Limb (tissue), 2 donors: ENCODE data around the gene VPS37B.

Source experiments
- DNase-seq, 2 donors: peaks; one replicate each; pipeline ENCODE4 v3.0.0-alpha.2; 2016; ENCODE audit errors: extremely low spot score in 2 of 2

Gene VPS37B

GRCh38 chr12:122840580-122841513 lies 55.1 kb downstream of the VPS37B start:
- DNase-seq = no peak

GRCh38 chr12:122839907-122840554 lies 55.9 kb downstream of the VPS37B start:
- no peak for DNase-seq

DNA sequence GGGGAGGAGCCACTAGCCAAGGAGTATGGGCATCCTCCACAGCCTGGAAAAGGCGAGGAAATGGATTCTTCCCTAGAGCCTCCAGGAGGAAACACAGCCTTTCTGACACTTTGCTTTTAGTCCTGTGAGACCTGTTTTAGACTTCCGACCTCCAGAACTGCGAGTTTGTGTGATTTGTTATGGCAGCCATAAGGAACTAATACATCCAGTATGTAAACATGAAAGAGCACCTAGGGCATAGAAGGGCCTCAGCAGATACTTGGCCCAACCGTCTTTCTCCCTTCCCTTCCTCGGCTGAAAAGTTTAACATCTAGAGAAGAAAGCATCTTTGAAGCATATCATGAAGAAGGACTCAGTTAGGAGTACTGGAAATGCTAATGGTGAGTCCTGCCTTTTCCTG lies 57.1 kb downstream of the VPS37B start:
- no peak for DNase-seq

DNA sequence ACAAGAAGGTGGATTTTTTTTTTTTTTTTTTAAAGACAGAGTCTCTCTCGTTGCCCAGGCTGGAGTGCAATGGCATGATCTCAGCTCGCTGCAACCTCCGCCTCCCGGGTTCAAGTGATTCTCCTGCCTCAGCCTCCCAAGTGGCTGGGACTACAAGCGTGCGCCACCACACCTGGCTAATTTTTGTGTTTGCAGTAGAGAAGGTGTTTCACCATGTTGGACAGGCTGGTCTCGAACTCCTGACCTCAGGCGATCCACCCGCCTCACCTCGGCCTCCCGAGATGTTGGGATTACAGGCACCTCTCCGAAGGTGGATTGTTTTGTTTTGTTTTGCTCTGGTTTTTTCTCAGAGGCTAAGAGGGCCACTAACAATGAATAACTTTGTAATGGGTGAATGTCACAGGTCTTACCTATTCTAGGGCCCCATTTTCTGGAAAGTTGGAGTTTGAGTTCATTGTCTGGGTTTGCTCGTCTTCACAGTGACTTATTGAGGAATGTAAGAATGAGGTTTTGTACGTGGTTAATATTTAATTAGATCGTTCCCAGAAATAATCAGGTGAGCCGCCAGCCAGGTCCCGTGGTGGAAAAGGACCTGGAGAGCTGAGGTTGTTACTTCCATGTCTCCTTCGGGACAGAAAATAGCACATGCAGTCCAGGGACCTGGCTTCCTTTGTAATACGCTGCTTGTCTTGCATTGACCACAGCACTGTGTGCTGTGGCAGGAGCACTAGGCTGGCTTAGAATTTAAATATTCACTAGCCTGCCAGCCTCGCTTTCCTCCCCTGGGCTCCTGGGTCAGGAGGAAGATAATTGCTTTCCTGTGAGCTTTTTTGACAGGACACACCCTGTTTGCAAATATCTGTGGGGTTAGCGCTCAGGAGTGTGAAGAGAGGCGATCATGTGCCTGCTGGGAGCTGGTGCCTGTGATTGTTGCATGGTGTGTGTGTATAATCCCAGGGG lies 58.3 kb downstream of the VPS37B start:
- no peak for DNase-seq

- peak in 1 of 2 donors; percentile 58 for DNase-seq
Observed at GRCh38 chr12:122836027-122836921, 59.6 kb downstream of the VPS37B start.

DNA sequence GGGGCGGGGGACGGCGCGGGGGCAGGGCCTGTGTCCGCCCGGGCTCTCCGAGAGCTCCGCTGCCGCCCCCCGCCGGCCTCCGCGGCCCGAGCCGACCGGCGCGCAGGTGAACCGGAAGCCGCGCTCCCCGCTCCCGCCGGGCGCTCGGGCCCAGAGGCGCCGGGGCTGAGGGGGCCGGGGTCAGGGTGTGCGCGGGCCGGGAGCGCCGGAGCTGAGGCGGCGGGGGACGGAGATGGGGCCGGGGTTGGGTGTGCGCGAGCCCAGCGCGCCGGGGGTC lies 60.2 kb downstream of the VPS37B start:
- no peak for DNase-seq

DNA sequence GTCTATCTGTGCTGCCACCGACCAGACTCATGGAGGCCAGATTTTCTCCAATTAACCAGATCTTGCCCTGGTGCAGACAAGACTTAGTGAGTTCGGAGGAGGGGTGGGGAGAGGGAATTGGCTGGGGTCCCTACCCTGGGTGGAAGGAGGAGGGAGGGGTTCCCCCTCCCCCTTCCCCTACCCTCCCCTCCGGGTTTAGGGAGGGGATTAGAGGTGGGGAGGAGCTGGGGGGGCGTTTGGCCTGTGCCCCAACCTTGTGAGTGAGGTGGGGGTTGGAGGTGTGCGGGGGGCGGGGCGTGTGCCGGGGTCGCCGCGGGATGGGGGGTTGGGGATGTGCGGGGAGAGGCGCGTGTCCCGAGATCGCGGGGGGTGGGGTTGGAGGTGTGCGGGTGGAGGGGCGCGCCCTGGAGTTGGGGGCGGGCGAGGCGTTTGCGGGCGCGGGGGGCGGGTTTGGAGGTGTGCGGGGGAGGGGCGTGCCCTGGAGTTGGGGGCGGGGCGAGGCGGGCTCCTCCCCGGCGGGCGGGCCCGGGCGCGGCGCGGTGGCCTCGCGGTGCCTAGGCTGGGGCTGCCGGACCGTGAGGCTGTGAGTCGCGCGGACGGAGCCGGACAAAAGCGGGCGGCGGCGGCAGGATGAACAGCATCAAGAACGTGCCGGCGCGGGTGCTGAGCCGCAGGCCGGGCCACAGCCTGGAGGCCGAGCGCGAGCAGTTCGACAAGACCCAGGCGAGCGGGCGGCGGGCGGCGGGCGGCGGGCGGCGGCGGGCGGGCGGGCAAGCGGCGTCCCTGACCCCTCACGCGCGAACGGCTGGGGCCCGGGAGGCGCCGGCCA lies 60.8 kb downstream of the VPS37B start, which contains the start of gene HIP1R:
TSS of gene HIP1R (plus strand) at position 537 of the 829 bp plus-strand sequence. CDS start at position 631, 94 bp downstream.
- peak in 1 of 2 donors; percentile 83 for DNase-seq

DNA sequence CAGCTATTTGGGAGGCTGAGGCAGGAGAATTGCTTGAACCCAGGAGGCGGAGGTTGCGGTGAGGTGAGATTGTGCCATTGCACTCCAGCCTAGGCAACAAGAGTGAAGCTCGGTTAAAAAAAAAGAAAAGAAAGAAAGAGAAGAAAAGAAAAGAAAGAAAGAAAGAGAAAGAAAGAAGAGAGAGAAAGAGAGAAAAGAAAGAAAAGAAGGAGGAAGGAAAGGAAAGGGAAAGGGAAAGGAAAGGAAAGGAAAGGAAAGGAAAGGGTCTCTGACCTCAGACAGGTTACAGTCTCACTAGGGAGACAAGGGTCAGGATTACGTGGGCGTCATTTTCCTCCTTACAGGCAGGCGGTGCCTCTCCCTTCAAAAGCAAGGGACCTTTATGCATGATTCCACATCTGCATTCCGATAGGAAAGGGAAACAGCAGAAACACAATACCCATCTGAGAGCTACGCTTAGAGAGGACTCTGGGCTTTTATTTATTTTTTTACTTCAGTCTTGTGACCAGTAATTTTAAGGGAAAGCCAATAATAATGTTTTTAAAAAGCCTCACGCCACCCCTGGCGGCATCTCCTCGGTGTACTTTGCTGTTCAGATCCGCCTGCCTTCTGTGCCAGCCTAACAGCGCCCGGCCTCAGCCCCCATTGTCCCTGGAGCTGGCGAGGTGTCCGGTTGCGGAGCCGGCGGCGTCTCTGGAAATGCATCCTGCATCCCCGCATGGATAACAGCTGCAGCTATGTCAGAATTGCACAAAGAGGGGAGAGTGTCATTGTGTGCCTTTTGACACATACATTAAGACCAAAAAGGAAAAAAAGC lies 61.6 kb downstream of the VPS37B start:
- peak; percentile 28 to 77 for DNase-seq

DNA sequence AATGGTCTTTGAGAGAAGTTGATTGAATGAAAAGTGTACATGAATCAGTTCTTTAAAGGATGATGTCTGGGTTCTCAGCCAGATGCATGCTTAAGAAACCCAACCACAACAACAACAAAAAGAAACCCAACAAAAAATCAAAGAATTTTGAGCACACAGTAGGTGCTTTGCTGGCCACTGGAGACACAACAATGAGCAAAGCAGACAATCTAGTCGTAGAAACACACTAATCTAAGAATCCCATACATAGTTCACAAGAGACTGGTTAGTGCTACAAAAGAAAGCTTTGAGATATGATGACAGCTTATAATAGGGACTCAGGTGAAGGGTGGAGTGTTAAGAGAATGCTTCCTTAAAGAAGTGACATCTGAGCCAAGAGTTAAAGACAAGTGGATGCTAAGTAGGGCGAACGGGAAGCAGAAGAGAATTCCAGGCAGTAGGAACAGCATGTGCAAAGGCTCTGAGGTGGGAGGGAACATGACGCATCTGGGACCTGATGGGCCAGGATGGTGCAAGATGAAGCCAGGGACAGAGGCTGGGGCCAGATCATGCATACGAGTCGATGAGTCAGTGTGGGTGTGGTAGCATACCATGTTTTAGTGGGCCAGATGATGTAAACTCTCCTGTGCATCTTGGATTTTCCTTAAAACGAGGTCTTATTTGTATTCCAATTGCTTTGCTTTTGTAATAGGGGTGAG lies 65.3 kb downstream of the VPS37B start:
- no peak for DNase-seq

GRCh38 chr12:122827258-122827657 lies 68.7 kb downstream of the VPS37B start:
- DNase-seq = no peak

- DNase-seq = no peak
Observed at GRCh38 chr12:122825773-122826724, 69.9 kb downstream of the VPS37B start.

DNA sequence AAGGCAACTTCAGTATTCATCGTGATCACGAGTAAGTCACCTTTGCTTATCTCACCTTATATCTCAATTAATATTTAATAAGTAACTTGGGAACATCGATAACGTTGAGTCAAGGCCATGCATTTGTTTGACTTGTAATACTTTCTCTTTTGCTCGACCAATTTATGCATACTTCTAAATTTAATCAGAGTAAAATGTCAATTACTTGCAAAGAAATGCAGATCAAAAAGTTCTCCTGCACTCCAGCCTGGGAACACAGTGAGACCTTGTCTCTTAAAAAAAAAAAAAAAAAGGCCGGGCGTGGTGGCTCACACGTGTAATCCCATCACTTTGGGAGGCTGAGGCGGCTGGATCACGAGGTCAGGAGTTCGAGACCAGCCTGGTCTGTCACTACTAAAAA lies 72.5 kb downstream of the VPS37B start:
- DNase-seq = no peak

DNA sequence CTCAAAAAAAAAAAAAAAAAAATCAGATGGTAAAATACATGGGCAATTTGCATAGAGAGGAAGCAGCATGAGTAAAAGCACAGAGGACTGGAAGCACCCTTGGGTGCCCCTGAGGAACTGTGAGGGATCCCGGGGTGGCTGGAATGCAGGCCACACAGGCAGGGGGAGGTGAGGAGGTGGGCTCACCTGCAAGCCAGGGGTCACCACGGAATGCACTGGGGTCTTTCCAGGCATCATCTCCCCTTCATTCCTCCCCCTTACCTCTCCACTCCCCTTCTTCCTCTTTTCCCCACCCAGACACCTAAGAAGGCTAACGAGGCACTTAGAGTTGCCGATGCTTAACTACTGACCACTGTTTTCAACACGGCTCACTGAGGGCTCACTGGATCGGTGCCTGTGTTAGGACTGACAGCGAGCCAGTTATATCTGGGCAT lies 75.1 kb downstream of the VPS37B start:
- DNase-seq = no peak

DNA sequence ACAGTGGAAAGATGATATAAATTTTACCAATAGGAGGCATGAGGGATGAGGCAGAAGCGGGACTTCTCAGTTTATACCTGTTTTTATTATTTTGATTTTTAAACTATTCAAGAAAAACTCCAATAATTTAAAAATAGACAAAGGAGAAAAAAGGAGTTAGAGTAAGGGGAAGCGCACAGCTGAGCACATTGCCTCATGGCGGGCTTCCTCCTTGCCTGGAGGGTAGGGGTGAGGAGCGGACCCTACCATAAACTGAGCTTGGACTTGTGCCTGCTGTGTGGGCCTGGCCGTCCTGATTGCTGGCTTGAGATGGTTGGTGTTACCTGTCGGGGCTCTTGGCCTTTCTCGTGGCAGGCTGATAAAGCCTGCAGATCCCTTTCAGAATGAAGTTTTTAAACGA lies 75.8 kb downstream of the VPS37B start:
- no peak for DNase-seq

DNA sequence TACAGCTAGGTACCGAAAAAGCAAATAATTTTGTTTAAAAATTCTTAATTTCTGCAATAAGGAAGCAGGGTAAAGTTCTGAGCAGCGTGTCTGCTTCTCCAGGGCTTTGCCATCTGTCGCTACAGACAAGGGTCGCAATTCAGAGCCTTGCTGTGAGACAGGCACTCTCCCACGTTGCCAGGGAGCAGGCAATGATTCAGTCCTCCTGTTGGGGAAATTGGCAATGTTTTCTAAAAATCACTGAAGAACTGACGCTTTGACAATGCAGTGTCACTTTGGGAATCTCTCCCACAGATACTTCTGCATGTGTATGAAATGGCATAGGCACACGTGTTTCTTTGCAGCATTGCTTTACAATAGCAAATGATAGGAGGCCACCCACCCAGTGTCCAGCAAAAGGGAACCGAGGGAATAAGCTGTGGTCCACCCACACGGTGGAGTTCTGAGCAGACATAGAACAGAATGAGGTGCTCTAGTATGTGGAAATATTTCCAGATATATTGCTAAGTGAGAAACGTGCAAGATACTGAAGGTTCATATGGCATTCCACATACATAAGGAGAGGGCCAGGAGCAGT lies 76.6 kb downstream of the VPS37B start:
- DNase-seq = no peak
